NT2/D1 (cell line): ENCODE data around the gene BPNT1.

ENCODE experiments used
- SUZ12 ChIP-seq: IDR thresholded peaks from 2 replicates; pipeline ENCODE4 v1.6.1; 2011; ENCODE audit not compliant: insufficient read length, insufficient read depth; ENCODE audit errors: extremely low read depth
- YY1 ChIP-seq: IDR thresholded peaks from 2 replicates; pipeline ENCODE4 v1.6.1; 2011; ENCODE audit not compliant: insufficient read length, insufficient read depth
- ZNF274 ChIP-seq: IDR thresholded peaks from 2 replicates; pipeline ENCODE4 v1.6.1; 2011; ENCODE audit warnings: mild to moderate bottlenecking, low read depth, low read length

DNA sequence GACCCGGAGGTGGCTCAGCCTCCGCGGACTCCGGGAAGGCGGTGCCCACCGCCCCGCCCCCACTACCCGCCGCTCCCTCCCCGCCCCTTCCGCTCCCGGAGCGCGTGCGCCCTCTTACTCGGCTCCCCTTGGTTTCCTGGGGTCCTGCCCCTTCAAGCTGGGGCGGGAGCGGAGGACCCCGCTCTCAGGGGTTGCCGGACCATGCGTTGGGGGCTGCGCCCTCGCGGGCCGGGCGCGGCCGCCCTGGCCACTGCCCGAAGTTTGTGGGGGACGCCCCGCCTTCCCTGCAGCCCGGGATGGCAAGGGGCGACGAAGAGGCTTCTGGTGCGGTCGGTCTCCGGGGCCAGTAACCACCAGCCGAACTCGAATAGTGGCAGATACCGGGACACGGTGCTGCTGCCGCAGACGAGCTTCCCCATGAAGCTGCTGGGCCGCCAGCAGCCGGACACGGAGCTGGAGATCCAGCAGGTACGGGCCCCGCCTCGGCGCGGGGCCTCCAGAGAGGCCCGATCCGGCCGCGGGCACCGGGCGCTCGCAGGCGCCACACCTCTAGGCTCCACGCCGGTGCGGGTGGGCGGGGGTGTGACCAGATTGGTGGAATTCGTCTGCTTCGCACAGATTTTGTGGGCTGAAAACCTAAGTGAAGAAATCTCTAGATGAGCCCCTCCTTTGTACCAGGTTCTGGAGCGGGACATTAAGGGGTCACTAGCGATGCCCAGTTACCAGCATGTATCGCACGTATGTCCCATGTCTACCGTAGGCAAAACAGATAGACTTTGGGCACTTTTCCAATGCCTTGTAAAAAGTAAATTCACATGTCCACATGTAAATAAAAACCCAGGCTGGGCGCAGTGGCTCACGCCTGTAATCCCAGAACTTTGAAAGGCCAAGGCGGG, 4.7 kb upstream of the BPNT1 start, which contains the start of gene IARS2:
- TF ChIP-seq YY1: no peak
- no peak for TF ChIP-seq SUZ12
- TF ChIP-seq ZNF274: no peak
